ENCODE measurements around the gene ENAH.

GRCh38 chr1:225602590-225603206 lies 50.2 kb downstream of the ENAH start:
- TF ChIP-seq, protein P1, sequence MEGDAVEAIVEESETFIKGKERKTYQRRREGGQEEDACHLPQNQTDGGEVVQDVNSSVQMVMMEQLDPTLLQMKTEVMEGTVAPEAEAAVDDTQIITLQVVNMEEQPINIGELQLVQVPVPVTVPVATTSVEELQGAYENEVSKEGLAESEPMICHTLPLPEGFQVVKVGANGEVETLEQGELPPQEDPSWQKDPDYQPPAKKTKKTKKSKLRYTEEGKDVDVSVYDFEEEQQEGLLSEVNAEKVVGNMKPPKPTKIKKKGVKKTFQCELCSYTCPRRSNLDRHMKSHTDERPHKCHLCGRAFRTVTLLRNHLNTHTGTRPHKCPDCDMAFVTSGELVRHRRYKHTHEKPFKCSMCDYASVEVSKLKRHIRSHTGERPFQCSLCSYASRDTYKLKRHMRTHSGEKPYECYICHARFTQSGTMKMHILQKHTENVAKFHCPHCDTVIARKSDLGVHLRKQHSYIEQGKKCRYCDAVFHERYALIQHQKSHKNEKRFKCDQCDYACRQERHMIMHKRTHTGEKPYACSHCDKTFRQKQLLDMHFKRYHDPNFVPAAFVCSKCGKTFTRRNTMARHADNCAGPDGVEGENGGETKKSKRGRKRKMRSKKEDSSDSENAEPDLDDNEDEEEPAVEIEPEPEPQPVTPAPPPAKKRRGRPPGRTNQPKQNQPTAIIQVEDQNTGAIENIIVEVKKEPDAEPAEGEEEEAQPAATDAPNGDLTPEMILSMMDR (IDR thresholded peaks at IDR 0.05; ENCODE audit: low read depth, low read length, poor library complexity, severe bottlenecking): no peak
- no peak for TF ChIP-seq EZH2phosphoT487 (IDR thresholded peaks at IDR 0.05; ENCODE audit: borderline replicate concordance, low read length)
